ENCODE measurements around the gene SLC7A1.
A peak's percentile ranks its signal among the peaks of the same experiment; 100 is the strongest.

Gene SLC7A1

DNA sequence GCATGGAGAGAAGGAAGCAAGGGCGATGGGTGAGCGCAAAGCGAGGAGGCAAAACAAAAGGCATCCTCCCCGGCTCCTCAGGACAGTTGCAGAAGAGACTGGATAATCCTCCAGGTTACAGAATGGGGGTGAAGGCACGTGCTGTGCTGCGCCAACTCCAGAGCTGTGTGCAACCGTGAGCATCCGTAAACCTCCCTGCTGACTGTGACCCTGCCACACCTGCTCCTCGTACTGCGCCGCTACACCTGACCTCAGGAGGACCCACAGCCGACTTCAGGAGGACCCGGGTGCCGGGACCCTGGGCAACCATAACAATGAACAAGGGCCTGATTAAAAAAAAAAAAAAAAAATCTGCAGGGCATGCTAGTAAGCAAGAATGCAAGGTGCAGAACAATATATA lies 68.7 kb downstream of the SLC7A1 start:
- no peak for DNase-seq

DNA sequence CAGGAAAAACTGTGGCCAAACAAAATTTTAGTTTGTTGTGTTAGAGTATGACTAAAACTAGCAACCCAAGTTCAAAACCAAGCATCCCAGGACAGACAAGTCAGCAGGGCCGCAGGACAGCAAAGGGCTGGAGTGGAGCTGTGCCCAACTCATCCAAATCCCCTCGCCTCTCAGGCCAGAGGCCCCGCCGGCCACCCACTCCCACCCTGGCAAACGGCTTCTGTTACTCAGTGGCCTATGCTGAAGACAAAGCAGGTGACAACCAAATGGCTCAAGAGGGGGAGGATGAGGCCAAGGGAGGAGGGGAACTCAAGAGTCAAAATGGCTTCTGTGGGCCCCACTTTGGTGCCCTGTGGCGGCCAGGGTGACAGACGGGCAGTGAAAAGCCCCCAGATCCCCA lies 69.7 kb downstream of the SLC7A1 start:
- no peak for DNase-seq

DNA sequence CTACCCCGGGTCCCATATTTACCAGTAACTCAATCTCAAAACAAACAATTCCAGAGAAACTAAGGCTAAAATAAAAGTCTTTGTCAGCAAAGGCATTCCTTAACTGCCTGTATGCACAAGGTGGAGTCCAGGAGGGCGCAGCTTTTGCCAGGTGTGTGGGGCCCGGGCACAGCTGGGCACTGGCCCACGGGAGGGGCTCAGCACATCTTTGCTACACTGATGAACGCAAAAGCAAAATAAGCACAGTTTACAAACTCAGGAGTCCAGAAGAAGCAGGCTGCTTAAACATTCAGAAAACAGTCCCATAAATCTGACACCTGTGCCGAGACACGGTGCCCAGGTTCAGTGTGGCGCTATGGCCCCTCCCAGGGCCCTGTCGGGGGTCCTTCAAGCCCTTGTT lies 70.8 kb downstream of the SLC7A1 start:
- no peak for DNase-seq

DNA sequence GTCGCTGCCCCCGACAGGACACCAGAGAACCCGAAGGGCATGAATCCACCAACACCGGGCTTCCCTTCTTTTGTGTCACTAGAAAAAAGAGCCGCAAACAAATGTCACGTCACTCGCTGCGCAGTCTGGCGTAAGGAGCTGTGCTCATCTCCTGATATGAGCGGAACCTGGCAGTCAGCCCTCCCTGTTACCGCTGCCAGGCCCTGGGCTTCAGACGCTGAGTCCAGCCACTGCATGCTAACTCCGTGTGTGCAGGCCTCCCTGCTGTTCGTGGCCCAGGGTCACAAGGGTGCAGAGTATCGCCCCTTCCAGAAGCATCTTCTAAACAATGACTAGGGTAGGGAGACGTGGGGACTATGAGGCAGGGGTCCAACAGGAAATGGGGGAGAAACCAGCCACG lies 71.3 kb downstream of the SLC7A1 start:
- DNase-seq: no peak

DNA sequence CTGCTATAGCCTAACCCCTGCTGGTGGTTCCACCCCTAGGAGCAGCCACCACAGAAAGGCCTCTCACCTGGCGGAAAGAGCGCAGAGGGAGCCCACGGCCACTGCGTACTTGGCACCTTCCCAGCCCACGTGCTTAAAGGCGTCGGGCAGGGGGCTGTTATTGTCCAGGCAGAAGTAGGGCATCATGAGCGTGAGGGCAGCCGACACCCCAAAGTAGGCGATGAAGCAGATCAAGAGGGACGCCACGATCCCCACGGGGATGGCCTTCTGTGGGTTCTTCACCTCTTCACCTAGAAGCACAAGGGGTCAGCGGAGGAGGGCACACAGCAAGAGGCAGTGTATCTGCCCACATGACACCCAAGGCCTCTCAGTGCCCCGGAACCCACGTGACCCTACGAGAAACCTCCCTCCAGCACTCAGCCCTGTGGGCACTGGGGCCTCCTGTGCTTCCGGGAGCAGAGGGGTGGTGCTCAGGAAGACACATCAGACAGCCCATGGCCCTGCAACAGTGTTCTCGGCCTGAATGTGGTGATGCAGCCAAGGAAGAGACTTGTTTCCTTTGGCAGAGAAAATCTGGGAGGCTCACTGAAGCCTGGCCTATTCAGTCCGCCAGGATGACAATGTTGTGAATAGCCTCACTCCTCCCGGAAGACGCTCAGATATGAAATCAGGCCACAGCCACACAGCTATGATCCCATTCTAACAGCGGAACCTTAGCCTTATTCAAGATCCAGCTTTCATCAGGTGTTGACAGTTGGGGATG lies 72.1 kb downstream of the SLC7A1 start:
- DNase-seq: no peak

DNA sequence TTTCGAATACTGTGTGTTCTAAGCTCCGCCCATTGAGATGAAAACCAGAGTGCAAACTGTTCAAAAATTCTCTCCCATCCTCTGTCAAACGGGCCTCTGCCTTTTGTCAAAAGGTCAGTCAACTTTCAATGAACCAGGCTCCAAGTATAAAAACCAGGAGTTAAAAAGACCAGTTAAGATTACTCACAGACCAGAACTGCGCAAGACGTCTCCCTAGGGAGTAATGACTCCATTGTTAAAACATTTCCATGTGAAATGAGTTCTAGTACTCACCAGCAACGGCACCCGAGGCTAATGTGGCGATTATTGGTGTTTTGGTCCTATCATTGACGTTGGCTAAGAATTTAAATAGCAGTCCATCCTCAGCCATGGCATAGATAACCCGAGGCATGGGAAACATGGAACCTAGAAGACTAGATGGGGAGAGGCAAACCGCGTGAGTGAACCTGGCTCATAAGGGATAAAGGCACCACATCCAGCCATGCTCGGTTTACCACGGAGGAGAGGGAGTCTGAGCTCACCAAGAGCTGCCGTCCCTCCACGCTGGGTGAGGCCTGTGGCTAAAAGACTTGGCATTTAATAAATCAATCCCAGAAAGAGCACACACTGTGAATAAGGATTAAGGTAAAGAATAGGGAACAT lies 73.3 kb downstream of the SLC7A1 start:
- DNase-seq: no peak

DNA sequence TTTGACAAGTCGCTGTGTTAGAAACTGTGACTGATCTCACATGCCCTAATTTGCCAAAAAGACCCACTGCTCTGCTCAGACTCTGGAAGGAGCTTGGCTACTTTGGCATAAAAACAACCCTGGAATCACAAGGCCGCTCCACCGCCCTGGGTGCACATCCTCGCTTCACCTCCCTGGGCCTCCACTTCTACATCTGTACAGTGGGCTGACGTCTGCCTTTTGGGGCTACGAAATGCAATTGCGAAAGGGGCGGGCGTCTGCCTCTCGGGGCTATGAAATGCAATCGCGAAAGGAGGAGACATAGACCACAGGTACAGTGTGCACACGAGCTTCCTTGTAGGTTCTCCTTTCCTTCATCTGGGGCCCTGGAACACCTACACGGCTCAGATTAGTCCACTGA lies 74.2 kb downstream of the SLC7A1 start:
- DNase-seq: no peak

DNA sequence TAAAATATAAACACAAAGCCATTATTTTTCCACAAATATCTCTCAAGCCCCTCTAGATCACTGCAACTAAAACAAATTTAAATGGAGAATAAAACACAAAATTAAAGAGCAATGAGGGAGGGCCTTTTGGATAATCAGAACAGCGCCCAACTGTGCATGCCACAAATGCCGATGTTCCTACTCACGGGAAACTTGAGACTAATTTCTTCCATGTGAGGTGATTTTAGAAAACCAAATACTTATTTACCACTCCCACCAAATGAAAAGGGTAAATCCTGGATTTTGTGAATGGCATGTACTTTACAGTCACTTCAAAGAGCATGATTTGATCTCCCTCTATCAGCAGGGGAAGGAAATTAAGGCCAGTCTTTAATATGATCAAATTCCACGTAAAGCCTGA lies 74.8 kb downstream of the SLC7A1 start:
- no peak for DNase-seq

GRCh38 chr13:29519921-29520320 lies 75.6 kb downstream of the SLC7A1 start:
- DNase-seq: no peak

DNA sequence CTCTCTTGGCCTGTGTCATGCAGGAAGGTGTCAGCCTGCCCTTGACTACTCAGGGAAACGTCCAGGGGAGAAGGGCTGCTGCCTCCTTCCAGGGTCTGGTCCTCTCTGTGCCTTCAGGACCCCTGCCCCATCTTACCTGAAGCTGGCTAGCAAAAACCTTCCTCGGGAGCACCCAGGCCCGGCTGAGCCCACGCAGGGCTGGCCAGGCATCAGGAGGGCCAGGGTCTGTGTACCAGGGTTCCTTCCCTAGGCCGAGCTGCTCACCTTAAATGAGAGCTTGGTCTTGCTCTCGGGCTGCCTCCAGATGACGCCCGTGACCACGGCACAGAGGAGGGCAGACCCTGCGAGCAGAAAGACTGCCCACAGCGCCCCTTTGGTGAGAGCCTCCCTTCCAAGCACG lies 78.6 kb downstream of the SLC7A1 start:
- no peak for DNase-seq

DNA sequence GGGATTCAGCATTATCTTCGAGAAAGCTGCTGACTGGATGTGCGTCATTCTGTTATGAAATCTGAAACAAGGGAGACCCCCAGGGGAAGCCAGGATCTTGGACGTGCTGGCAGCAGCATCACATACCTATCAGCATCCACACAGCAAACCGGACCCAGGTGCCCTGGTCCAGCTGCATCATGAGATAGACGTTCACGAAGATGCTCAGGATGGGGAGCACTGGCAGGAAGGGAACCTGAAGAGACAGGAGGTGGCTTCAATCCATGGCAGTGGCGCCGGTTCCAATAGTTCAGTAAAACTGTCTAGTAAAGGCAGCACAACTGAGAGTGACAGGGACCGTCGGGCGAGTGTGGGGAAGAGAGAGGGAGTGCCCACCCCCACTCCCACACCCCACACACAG lies 79.5 kb downstream of the SLC7A1 start:
- no peak for DNase-seq

DNA sequence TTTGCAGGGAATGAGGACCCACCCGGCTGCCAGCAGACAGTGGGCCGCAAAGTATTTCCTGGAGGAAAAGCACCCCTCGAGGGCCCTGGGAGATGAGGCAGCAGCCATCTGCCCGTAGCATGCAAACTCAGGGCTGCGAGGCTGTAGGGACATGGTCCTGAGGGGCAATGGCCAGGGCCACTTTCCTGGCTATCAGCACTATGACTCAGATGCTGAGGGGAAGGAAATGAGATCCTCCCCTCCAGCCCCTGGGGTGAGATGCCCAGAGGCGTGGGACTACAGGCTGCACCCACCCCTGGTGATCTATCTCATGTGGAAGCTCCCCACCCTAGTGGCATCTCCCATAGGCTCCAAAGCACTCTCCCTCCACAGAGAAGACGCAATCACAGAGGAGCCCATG lies 80.1 kb downstream of the SLC7A1 start:
- DNase-seq: no peak

- DNase-seq: no peak
Measured at GRCh38 chr13:29514720-29515310, 80.7 kb downstream of the SLC7A1 start.

GRCh38 chr13:29513981-29514719 lies 81.3 kb downstream of the SLC7A1 start:
- DNase-seq: no peak

GRCh38 chr13:29513002-29513980 lies 82.2 kb downstream of the SLC7A1 start:
- no peak for DNase-seq

DNA sequence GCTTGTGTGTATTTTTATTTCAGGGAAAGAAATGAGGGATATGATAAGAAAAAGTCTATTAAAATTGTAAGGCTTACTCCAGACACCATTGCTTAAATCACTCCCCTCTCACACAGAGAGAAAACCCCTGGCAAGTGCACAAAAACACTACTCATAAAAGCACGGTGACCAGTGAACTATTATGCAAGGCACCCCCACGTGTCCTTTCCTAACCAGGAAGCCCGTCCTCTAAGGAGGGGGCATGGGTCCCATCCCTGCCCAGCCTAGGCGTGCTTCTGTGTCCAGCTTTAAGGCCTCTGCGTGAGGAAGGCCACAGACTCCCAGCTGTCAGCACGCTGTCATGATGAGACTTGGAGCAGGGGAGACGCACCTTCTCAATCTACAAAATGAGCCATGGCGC lies 83.5 kb downstream of the SLC7A1 start:
- DNase-seq: no peak

- DNase-seq: no peak
Measured at GRCh38 chr13:29511106-29511796, 84.2 kb downstream of the SLC7A1 start.

GRCh38 chr13:29510651-29511084 lies 84.8 kb downstream of the SLC7A1 start:
- DNase-seq: no peak

DNA sequence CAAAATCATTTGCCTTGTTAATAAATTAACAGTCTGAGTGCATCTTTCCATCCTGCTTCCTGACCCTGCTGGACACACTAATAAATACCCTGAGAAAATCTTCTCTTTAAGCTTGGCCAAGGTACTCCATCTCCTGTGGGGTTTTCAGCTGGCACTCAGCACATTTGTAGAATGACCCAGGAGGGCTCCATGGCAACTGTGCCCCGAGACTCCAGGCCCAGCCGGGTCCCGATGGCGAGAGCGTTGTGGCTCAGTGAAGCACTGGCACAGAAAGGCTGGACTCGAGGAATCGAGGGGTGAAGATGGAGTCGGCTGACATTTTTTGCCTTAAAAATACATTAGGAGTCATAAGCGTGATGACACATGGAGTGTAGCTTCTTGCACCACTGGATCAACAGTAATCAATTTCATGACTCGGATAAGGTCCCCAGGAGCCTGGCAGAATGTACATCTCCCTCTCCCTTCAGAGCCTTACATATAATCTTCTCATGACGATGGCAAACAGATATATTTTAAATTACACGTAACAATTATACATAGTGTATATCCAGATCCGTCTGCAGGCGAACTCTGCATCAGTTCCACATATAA lies 85.4 kb downstream of the SLC7A1 start:
- no peak for DNase-seq

DNA sequence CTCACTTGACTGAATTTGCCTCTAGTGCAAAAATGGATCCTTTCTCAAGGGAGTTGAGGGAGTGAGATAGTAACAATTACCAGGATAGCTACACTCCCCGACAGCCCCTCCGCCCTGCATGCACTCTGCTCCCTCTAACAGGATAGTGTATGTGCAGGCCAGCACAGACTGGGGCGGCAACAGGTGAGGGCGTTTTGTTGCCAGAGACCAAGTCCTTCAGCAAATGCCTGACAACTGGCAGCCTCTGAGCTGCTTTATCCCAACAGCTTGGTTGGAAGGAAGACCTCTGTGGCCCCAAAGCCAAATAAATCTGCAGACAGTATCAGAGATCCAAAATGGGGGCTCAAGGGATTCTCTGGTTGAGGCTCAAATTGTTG lies 86.6 kb downstream of the SLC7A1 start:
- no peak for DNase-seq

DNA sequence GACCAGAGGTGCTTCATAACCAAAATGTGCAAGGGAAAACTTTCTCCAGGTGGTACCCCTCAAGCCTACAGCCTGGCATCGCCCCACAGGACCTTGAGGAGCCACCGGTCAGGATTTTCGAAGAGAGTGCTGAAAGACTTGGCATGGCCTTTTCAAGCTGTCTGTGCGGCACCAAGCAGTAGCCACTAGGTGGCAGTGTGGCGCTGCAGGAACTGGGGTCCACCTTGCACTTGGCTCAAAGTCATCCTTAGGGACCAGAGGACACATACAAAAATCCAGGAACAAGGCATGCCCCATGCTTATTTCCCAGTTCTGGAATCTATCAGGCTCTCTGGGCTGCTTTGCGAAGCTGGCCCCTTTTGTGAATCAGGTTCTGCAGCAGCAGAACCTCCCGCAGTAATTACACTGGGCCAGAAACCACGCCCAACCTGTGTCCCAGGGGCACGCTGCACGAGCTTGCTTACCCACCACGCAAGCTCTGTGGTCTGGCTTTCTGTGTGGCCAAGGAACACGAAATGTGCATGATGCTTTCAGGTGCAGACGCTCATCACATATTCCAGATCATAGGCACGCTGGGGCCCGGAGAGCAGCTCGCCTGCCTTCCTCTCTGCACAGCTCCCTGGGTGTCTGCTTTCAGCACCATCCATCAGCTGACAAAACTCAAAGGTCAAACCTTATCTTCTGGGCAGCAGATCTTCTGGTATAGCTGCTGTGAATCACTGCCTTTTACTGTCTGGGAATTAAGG lies 87.2 kb downstream of the SLC7A1 start:
- DNase-seq: peak; percentile 91

All from NCI-H748 treated with DMSO at 0.1 percent for 48 hours (cell line).